Stimulated activated naive CD8-positive, alpha-beta T cell treated with anti-CD3 and anti-CD28 coated beads, Interleukin-15, amount 100 ng/mL, for 72 hours (primary cell): Measurements from ENCODE around the gene POLR3A.

Source experiments
- ATAC-seq: fragments of 150-1000 bp; cut with Tn5 transposase; 2 replicates; pipeline ENCODE4 v1.10.0; 2021; ENCODE audit warnings: mild to moderate bottlenecking, moderate library complexity
- DNase-seq, 2 donors: peaks; one replicate each; pipeline ENCODE4 v3.0.0; 2021 to 2022
- H3K27ac Mint-ChIP-seq, 2 donors: one replicate each; pipeline ENCODE4 v1.8.0; 2022; ENCODE audit warnings: mild to moderate bottlenecking in 2 of 2, mixed read lengths in 2 of 2, moderate library complexity in 2 of 2
- H3K27me3 Mint-ChIP-seq: one replicate; pipeline ENCODE4 v1.8.0; 2022; ENCODE audit warnings: mixed read lengths
- H3K4me1 Mint-ChIP-seq: one replicate; pipeline ENCODE4 v1.8.0; 2022; ENCODE audit warnings: mild to moderate bottlenecking, mixed read lengths
- H3K4me3 Mint-ChIP-seq, 2 donors: one replicate each; pipeline ENCODE4 v1.8.0; 2022; ENCODE audit warnings: mild to moderate bottlenecking in 2 of 2, mixed read lengths in 2 of 2, moderate library complexity in 1 of 2
- H3K9me3 Mint-ChIP-seq, 2 donors: one replicate each; pipeline ENCODE4 v1.8.0; 2022; ENCODE audit warnings: mixed read lengths in 2 of 2

Gene POLR3A

DNA sequence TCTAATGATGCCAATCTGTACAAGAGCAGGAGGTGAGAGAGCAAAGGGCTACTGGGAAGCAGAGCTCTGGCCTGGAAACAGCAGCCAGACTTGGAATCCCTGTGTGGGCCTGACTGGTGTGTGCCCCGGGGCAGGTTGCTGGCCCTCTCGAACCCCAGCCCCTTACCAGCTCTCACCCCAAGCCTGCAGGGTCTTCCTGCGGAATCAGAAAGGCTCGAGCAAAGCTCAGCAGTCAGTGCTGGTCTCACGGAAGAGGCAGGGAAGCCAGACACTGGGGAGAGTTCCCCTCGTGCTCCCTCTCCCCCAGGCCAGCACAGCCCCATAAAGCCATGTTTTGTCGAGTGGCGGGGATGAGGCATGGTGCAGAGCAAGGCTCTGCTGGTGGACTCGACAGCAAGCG, 50.1 kb downstream of the POLR3A start:
- no peak overlapping the region for H3K4me3 Mint-ChIP-seq
- no peaks in the 10 kb centered on the region for H3K4me1 Mint-ChIP-seq
- H3K9me3 Mint-ChIP-seq, result no peaks in the 10 kb centered on the region
- no peak for DNase-seq
- no peak for ATAC-seq
- H3K27ac Mint-ChIP-seq, result no peak overlapping the region
- H3K27me3 Mint-ChIP-seq, result no peaks in the 10 kb centered on the region

DNA sequence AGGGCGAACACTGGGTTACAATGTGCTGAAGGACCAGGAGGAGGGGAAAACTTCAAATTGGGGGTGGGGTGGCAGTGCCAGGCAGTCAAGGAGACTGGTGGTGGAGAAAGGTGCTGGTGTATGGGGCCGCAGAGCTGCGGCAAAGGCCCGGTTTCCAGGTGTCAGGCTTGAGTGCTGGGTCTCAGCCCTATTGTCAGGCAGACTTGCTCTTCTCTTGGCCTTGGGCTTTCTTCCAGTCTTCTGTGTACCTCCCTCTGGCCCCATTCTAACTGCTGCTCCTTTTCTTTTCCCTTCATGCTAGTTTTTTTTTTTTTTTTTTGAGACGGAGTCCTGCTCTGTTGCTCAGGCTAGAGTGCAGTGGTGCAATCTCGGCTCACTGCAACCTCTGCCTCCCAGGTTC, 51.0 kb downstream of the POLR3A start:
- Mint-ChIP-seq H3K27ac (peak overlapping the region in 1 of 2 donors; percentile 89), H3K4me1 (no peaks in the 10 kb centered on the region), H3K4me3 (no peak overlapping the region), H3K27me3 (no peaks in the 10 kb centered on the region), H3K9me3 (no peaks in the 10 kb centered on the region)
- DNase-seq, result no peak
- no peak for ATAC-seq

DNA sequence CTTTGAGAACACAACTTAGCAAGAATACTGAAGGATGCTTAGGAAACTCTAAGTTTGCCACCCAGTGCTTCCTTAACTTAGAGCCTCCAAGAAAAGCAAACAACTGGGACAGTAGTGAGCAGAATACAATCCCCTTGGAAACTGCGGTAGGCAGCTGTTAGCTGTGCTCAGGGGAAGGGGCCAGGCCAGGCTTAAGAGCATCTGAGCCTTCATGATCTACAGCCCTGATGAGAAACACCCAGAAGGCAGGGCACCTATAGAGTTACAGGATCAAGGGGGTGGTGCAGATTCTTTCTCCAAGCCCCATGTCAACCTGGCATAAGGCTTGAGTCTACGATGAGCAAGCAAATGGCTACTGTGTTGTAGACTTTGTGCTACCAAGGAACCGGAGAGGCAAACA, 51.4 kb downstream of the POLR3A start:
- H3K4me1 Mint-ChIP-seq, result no peaks in the 10 kb centered on the region
- H3K27ac Mint-ChIP-seq, result peak overlapping the region in 1 of 2 donors; percentile 89
- no peaks in the 10 kb centered on the region for H3K27me3 Mint-ChIP-seq
- no peaks in the 10 kb centered on the region for H3K9me3 Mint-ChIP-seq
- DNase-seq, result no peak
- H3K4me3 Mint-ChIP-seq, result no peak overlapping the region
- no peak for ATAC-seq

DNA sequence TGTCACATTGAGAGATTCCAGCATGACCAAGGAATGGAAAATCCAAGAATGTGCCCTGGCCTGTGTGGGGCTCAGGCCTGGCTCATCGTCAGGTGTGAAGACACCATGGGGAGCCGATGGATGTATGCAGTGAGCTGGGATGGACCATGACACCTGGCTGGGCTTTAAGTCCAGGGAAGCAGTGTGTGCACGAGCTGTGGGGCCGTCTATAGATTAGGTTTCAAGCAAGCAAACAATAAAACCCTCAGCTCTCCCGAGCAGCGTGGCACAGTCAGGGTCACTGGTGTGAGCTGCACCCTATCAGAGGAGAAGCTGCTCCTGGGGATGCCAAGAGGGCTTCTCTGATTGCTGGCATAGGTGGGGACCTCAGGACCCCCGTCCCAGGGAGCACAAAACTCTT, 52.3 kb downstream of the POLR3A start:
- H3K4me1 Mint-ChIP-seq, result no peaks in the 10 kb centered on the region
- no peaks in the 10 kb centered on the region for H3K9me3 Mint-ChIP-seq
- H3K4me3 Mint-ChIP-seq, result no peak overlapping the region
- no peaks in the 10 kb centered on the region for H3K27me3 Mint-ChIP-seq
- DNase-seq (no peak), ATAC-seq (no peak)
- H3K27ac Mint-ChIP-seq, result no peak overlapping the region

DNA sequence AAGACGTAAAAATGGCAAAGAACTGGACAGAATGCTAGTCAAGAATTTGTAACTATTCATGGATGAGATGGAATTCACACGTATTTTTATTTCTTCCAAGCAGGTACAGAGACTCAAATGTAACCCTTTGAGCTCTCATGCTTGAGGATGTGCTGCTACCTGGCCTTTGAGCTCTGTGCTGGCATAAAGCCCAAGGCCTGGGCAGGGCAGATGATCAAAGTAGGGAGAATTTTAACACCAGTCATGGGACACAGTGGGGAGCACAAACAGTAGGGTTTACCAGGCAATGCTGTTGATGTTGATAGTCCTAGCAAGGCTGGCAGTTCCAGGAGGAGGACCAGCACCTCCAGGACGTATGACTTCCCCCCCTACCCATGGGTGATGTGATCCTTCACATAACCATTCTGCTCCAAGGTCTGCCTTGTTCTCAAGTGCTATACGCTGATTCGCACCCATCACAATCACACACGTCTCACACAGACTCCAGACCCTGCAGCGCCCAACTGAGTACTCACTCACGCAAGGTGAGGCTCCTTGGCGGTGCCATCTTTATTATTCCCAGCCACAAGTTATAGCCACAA, 54.1 kb downstream of the POLR3A start:
- no peak overlapping the region for H3K27ac Mint-ChIP-seq
- DNase-seq, result no peak
- no peak for ATAC-seq
- H3K4me3 Mint-ChIP-seq, result no peak overlapping the region
- H3K4me1 Mint-ChIP-seq, result no peaks in the 10 kb centered on the region
- no peaks in the 10 kb centered on the region for H3K27me3 Mint-ChIP-seq
- H3K9me3 Mint-ChIP-seq, result no peaks in the 10 kb centered on the region

DNA sequence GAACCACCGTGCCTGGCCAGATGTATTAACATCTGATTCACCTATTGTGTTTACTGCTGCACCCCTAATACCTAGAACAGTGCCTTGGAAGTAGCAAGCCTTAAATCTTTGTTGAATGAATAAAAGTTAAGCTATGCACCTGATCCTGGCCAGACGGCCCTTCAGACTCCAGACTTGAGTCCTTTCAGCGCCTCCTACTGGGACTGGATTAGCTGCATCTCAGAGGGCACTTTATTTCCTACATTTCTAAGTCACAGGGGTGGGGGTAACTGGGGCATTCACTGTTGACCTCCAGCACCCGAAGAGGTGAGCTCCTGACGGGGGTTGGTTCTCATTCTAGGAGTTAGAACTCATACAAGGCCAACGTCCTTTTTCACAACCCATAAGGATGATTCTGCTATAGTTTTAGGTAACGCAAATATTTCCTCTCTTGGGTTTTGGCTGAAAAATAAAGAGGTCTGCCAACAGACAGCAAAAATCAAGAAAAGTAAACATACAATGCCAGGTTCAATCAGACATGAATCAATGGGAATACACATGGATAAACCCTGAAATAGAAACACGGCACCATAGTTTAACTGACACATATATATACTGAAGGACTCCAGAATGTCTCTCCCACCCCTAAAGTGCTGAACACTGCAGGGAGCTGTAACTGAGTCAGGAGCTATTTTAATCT, 54.8 kb downstream of the POLR3A start:
- H3K27me3 Mint-ChIP-seq, result no peaks in the 10 kb centered on the region
- no peaks in the 10 kb centered on the region for H3K4me1 Mint-ChIP-seq
- no peak overlapping the region for H3K27ac Mint-ChIP-seq
- ATAC-seq (no peak), DNase-seq (no peak)
- H3K9me3 Mint-ChIP-seq, result no peaks in the 10 kb centered on the region
- no peak overlapping the region for H3K4me3 Mint-ChIP-seq

DNA sequence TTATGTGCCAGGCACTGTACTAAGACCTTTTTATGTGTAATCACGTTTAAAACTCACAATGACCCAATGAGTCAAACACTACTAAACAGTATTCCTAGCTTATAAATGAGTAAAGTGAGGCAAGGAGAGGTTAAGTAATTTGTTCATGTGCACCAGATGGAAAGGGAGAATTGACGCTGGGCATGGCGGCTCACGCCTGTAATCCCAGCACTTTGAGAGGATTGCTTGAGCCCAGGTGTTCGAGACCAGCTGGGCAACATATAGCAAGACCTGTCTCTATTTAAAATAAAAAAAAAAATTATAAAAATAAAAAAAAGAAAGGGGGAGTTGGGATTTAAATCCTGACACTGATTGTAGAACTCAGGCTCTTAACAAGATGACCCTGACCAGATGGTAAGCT, 56.0 kb downstream of the POLR3A start:
- Mint-ChIP-seq H3K27me3 (no peaks in the 10 kb centered on the region), H3K27ac (peak overlapping the region in 1 of 2 donors; percentile 48), H3K9me3 (no peaks in the 10 kb centered on the region), H3K4me3 (no peak overlapping the region), H3K4me1 (no peaks in the 10 kb centered on the region)
- ATAC-seq, result no peak
- no peak for DNase-seq

DNA sequence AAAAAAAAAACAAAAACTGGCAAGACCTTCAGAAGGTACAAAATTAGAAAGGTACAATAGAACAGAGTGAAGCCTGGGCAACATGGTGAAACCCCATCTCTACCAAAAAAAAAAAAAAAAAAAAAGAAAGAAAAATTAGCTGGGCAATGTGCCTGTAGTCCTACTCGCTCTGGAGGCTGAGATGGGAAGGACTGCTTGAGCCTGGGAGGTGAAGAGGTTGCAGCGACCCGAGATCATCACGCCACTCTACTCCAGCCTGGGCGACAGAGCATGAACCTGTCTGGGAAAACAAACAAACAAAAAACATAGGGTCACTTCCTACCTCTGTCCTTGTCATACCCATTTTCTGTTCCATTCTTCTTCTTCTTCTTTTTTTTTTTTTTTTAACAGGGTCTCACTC, 57.2 kb downstream of the POLR3A start:
- no peaks in the 10 kb centered on the region for H3K27me3 Mint-ChIP-seq
- H3K9me3 Mint-ChIP-seq, result no peaks in the 10 kb centered on the region
- no peak overlapping the region for H3K4me3 Mint-ChIP-seq
- ATAC-seq (no peak), DNase-seq (no peak)
- H3K27ac Mint-ChIP-seq, result no peak overlapping the region
- H3K4me1 Mint-ChIP-seq, result no peaks in the 10 kb centered on the region

DNA sequence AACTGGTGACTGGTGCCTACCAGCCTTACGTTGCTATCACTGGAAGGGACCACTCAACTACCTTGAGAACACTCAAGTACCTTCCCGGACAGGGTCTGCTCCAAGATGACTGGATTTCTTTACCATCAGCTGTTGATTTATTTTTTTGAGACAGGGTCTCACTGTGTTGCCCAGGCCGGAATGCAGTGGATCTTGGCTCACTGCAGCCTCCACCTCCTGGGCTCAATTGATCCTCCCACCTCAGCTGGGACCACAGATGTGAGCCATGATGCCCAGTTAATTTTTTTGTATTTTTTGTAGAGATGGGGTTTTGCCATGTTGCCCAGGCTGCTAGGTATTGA, 57.5 kb downstream of the POLR3A start:
- H3K4me3 Mint-ChIP-seq, result no peak overlapping the region
- H3K27me3 Mint-ChIP-seq, result no peaks in the 10 kb centered on the region
- no peak for ATAC-seq
- no peaks in the 10 kb centered on the region for H3K4me1 Mint-ChIP-seq
- no peak for DNase-seq
- no peaks in the 10 kb centered on the region for H3K9me3 Mint-ChIP-seq
- peak overlapping the region in 1 of 2 donors; percentile 80 for H3K27ac Mint-ChIP-seq

DNA sequence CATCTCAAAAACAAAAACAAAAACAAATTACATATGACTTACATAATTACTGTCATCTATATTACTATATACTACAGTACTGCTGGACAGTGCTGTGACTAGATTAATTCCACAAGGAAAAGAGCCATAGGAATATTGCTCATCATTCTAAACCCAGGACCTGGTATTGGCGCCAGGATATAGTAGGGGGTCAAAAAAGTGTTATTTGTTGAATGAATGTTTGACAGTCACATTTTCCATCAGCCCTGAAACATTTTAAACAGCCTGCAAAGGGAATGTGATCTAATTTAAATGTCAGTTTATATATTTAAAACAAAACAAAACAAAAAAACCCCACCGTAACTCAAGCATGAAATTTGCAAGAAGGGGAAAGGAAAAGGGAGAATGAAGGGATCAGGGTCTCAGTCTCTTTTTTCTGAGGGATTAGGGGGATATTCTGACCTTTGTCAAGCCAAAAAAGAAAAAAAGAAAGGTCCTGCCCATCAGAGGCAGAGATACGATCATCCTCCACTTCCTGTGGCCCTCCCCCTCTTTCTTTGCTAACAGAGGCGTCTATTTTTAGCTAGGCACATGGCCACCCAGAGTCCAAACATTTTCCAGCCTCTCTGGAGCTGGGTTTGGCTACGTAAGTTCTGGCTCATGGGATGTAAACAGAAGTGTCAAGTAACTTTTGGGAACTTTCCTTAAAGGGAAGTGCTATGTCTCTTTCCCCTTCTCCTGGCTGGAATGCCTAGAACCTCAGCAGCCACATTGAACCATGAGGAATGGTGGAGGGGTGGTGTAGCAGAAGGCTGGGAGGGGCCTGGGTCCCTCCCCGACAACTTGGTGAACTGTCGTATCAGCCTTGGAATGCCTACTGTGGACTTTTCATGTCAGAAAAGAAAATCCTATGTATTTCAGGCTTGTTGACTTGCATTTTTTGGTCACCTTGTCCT, 58.2 kb downstream of the POLR3A start:
- no peak overlapping the region for H3K4me3 Mint-ChIP-seq
- H3K27me3 Mint-ChIP-seq, result no peaks in the 10 kb centered on the region
- no peak for ATAC-seq
- peak overlapping the region in 1 of 2 donors; percentile 80 for H3K27ac Mint-ChIP-seq
- H3K4me1 Mint-ChIP-seq, result no peaks in the 10 kb centered on the region
- H3K9me3 Mint-ChIP-seq, result no peaks in the 10 kb centered on the region
- no peak for DNase-seq

DNA sequence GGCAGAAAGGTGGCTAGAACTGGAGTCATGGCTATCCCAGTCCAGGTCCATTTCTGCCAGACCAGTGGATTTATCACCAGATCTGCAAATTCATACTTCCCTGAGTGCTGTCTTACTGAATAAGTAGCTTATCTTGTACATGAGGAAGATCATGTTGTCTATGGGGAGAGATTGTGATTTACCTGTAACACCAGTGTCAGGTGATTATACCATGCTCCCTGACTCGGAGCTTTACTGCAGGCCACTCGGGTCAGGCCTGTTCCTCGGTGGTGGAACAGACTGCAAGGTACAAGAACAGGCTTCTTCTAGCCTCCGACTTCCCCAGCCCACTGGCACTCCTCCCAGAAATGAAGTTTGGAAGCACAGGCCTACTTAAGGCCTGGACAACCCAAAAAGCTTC, 60.2 kb downstream of the POLR3A start:
- H3K9me3 Mint-ChIP-seq, result peaks cover 5 to 10% of the 10 kb centered on the region in 2 donors
- no peaks in the 10 kb centered on the region for H3K27me3 Mint-ChIP-seq
- no peak for ATAC-seq
- no peak overlapping the region for H3K27ac Mint-ChIP-seq
- no peaks in the 10 kb centered on the region for H3K4me1 Mint-ChIP-seq
- H3K4me3 Mint-ChIP-seq, result no peak overlapping the region
- no peak for DNase-seq

DNA sequence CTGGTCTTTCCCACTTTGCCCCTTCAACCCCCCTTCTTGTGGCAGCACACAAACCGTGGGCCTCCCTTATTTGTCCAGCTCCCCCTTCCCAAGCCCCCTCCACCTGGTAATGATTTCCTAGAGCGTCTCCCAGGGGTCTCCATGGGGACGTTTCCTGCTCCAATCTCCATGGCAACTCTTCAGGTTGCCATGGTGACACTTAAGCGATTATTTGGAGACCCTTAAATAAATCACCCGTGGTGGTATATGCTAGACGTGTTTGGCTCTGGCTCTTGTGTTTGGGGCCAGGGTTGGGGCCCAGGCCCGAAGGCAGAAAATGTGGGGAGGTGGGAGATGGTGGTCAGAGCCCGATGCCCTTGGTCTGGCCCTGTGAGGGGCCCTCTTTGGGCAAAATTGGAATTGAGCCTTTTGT, 61.7 kb downstream of the POLR3A start:
- Mint-ChIP-seq H3K4me1 (no peaks in the 10 kb centered on the region), H3K27me3 (no peaks in the 10 kb centered on the region), H3K27ac (no peak overlapping the region), H3K9me3 (peaks cover 5 to 15% of the 10 kb centered on the region in 2 donors), H3K4me3 (no peak overlapping the region)
- DNase-seq (no peak), ATAC-seq (no peak)

DNA sequence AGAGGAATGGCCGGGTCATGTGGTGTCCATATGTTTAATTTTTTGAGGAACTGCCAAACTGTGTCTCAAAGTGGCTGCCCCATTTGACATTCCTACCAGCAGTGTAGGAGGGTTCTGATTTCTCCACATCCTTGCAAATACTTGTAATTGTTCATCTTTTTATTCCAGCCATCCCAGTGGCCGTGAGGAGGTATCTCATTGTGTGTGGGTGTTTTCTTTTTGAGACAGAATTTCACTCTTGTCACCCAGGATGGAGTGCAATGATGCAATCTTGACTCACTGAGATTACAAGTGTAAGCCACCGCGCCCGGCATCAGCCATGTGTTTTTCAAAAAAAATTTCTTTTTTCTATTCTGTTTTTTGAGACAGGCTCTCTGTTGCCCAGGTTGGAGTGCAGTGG, 64.0 kb downstream of the POLR3A start:
- peaks cover 5 to 15% of the 10 kb centered on the region in 2 donors for H3K9me3 Mint-ChIP-seq
- H3K4me1 Mint-ChIP-seq, result no peaks in the 10 kb centered on the region
- ATAC-seq (no peak), DNase-seq (no peak)
- H3K27me3 Mint-ChIP-seq, result no peaks in the 10 kb centered on the region
- no peak overlapping the region for H3K4me3 Mint-ChIP-seq
- no peak overlapping the region for H3K27ac Mint-ChIP-seq

DNA sequence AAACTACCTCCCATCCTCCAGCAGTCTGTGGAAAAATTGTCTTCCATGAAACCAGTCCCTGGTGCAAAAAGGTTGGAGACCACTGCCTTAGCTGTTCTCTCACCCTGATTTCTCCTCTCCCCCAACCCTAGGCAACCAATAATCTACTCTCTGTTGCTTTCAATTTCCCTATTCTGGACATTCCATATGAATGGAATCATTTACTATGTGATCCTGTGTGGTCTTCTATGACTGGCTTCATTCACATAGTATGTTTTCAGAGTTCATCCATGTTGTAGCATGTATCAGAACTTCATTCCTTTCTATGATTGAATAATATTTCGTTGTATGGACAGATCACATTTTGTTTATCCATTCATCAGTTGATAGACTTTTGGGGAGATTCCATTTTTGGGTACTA, 64.5 kb downstream of the POLR3A start:
- ATAC-seq, result no peak
- Mint-ChIP-seq H3K27ac (peak overlapping the region in 1 of 2 donors; percentile 4), H3K9me3 (peaks cover 5 to 15% of the 10 kb centered on the region in 2 donors), H3K4me1 (no peaks in the 10 kb centered on the region), H3K27me3 (no peaks in the 10 kb centered on the region), H3K4me3 (no peak overlapping the region)
- DNase-seq, result no peak

DNA sequence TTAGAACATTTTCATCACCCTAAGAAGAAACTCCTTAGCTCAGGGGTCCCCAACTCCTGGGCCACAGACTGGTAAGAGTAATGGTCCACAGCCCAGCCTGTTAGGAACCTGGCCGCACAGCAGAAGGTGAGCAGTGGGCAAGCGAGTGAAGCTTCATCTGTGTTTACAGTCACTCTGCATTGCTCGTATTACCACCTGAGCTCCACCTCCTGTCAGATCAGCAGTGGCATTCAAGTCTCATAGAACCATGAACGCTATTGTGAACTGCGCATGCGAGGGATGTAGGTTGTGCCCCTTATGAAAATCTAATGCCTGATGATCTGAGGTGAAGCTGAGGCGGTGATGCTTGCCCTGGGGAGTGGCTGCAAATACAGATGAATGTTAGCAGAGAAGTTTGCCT, 65.4 kb downstream of the POLR3A start:
- no peak for DNase-seq
- Mint-ChIP-seq H3K4me3 (no peak overlapping the region), H3K4me1 (no peaks in the 10 kb centered on the region), H3K27me3 (no peaks in the 10 kb centered on the region), H3K27ac (no peak overlapping the region), H3K9me3 (peaks cover 5 to 15% of the 10 kb centered on the region in 2 donors)
- no peak for ATAC-seq
